H9 (cell line): ENCODE measurements around the gene DGLUCY. TPM values are rescaled to one million over a fixed set of nuclear protein-coding genes. Genes with fewer than 3 reads are reported as not detected.

Experiments used
- DNase-seq: peaks from one replicate; pipeline ENCODE4 v3.0.0-alpha.2; 2017
- H2AFZ ChIP-seq: one replicate; pipeline ENCODE4 v1.6.1; 2013; ENCODE audit warnings: mild to moderate bottlenecking, low read length, control low read depth, moderate library complexity
- H2AK5ac ChIP-seq: 2 replicates; pipeline ENCODE4 v1.6.1; 2013; ENCODE audit warnings: low read length, control low read depth, mixed read lengths; ENCODE audit not compliant: insufficient read length
- H2BK120ac ChIP-seq: one replicate; pipeline ENCODE4 v1.6.1; 2013; ENCODE audit warnings: low read depth, mild to moderate bottlenecking, low read length, control low read depth, inconsistent platforms; ENCODE audit not compliant: poor library complexity, severe bottlenecking
- H2BK12ac ChIP-seq: 2 replicates; pipeline ENCODE4 v1.6.1; 2013; ENCODE audit warnings: low read length, control low read depth, mixed read lengths, low read depth; ENCODE audit not compliant: insufficient read length
- H2BK15ac ChIP-seq: 2 replicates; pipeline ENCODE4 v1.6.1; 2013; ENCODE audit warnings: low read depth, low read length, control low read depth
- H2BK20ac ChIP-seq: one replicate; pipeline ENCODE4 v1.6.1; 2013; ENCODE audit warnings: low read depth, mild to moderate bottlenecking, low read length, control low read depth, inconsistent platforms; ENCODE audit not compliant: poor library complexity, severe bottlenecking
- H2BK5ac ChIP-seq: 2 replicates; pipeline ENCODE4 v1.6.1; 2013; ENCODE audit warnings: low read length, control low read depth, mixed read lengths; ENCODE audit not compliant: insufficient read length
- H3K14ac ChIP-seq: 2 replicates; pipeline ENCODE4 v1.6.1; 2013; ENCODE audit warnings: low read length, control low read depth; ENCODE audit not compliant: insufficient read depth
- H3K18ac ChIP-seq: 2 replicates; pipeline ENCODE4 v1.6.1; 2013; ENCODE audit warnings: low read depth, mild to moderate bottlenecking, mixed read lengths, low read length, control low read depth; ENCODE audit not compliant: insufficient read length
- H3K23ac ChIP-seq: 2 replicates; pipeline ENCODE4 v1.6.1; 2013; ENCODE audit warnings: low read length, control low read depth, mixed read lengths, low read depth; ENCODE audit not compliant: insufficient read length
- H3K23me2 ChIP-seq: 2 replicates; pipeline ENCODE4 v1.6.1; 2013; ENCODE audit warnings: low read depth, mild to moderate bottlenecking, mixed read lengths, low read length, control low read depth; ENCODE audit not compliant: insufficient read length, poor library complexity, severe bottlenecking
- H3K27ac ChIP-seq: 2 replicates; pipeline ENCODE4 v1.5.1; 2013; ENCODE audit warnings: low read length, control low read depth, mixed read lengths, low read depth; ENCODE audit not compliant: insufficient read length
- H3K27me3 ChIP-seq: 2 replicates; pipeline ENCODE4 v1.6.1; 2013; ENCODE audit warnings: low read length, control low read depth, inconsistent platforms; ENCODE audit not compliant: insufficient read depth
- H3K4ac ChIP-seq: 2 replicates; pipeline ENCODE4 v1.6.1; 2013; ENCODE audit warnings: low read depth, mild to moderate bottlenecking, control low read depth, inconsistent platforms, low read length, moderate library complexity
- H3K4me1 ChIP-seq: 2 replicates; pipeline ENCODE4 v1.6.1; 2013; ENCODE audit warnings: low read length, control low read depth, inconsistent platforms; ENCODE audit not compliant: insufficient read depth
- H3K4me2 ChIP-seq: 2 replicates; pipeline ENCODE4 v1.6.1; 2013; ENCODE audit warnings: low read length, control low read depth, mixed read lengths; ENCODE audit not compliant: insufficient read length, insufficient read depth
- H3K56ac ChIP-seq: 2 replicates; pipeline ENCODE4 v1.6.1; 2013; ENCODE audit warnings: low read depth, mild to moderate bottlenecking, mixed read lengths, low read length, control low read depth; ENCODE audit not compliant: insufficient read length
- H3K79me1 ChIP-seq: 2 replicates; pipeline ENCODE4 v1.6.1; 2013; ENCODE audit warnings: low read depth, mild to moderate bottlenecking, moderate library complexity, low read length, control low read depth, inconsistent platforms; ENCODE audit not compliant: insufficient read depth, poor library complexity, severe bottlenecking
- H3K79me2 ChIP-seq: 2 replicates; pipeline ENCODE4 v1.6.1; 2013; ENCODE audit warnings: low read length, control low read depth, inconsistent platforms; ENCODE audit not compliant: insufficient read depth
- H3K9ac ChIP-seq: 2 replicates; pipeline ENCODE4 v1.6.1; 2013; ENCODE audit warnings: low read length, control low read depth, mixed read lengths; ENCODE audit not compliant: insufficient read length; ENCODE audit errors: extremely low read depth
- H3K9me3 ChIP-seq: one replicate; pipeline ENCODE4 v1.6.1; 2013; ENCODE audit warnings: low read depth, low read length, inconsistent platforms; ENCODE audit not compliant: control insufficient read depth
- H3T11ph ChIP-seq: one replicate; pipeline ENCODE4 v1.6.1; 2013; ENCODE audit warnings: mild to moderate bottlenecking, low read length, control low read depth, inconsistent platforms
- H4K20me1 ChIP-seq: one replicate; pipeline ENCODE4 v1.6.1; 2013; ENCODE audit not compliant: control insufficient read depth, insufficient read length, insufficient read depth
- H4K5ac ChIP-seq: 2 replicates; pipeline ENCODE4 v1.6.1; 2013; ENCODE audit warnings: low read depth, mild to moderate bottlenecking, mixed read lengths, low read length, control low read depth; ENCODE audit not compliant: insufficient read length
- H4K8ac ChIP-seq: replicated peaks from 2 replicates; pipeline ENCODE4 v1.6.1; 2013; ENCODE audit warnings: low read length, control low read depth, mixed read lengths, low read depth; ENCODE audit not compliant: insufficient read length
- H4K91ac ChIP-seq: 2 replicates; pipeline ENCODE4 v1.6.1; 2013; ENCODE audit warnings: low read depth, mild to moderate bottlenecking, moderate library complexity, mixed read lengths, low read length, control low read depth; ENCODE audit not compliant: insufficient read length
- H3K27ac Mint-ChIP-seq, 3 experiments: 2 replicates in 2 of 3; 3 replicates in 1 of 3; pipeline ENCODE4 v1.8.0; 2020 to 2021; ENCODE audit warnings: mixed read lengths in 3 of 3, mild to moderate bottlenecking in 1 of 3, moderate library complexity in 1 of 3
- H3K27me3 Mint-ChIP-seq: 2 replicates; pipeline ENCODE4 v1.8.0; 2021; ENCODE audit warnings: low read depth, mild to moderate bottlenecking, moderate library complexity, mixed read lengths
- H3K36me3 Mint-ChIP-seq, 3 experiments: 2 replicates in 2 of 3; 3 replicates in 1 of 3; pipeline ENCODE4 v1.8.0; 2020 to 2021; ENCODE audit warnings: low read depth in 3 of 3, mixed read lengths in 3 of 3; ENCODE audit not compliant: insufficient read depth in 1 of 3
- H3K4me1 Mint-ChIP-seq, 2 experiments: 2 replicates each; pipeline ENCODE4 v1.8.0; 2020; ENCODE audit warnings: mixed read lengths in 2 of 2
- H3K4me3 Mint-ChIP-seq, 2 experiments: 2 replicates in 1 of 2; 3 replicates in 1 of 2; pipeline ENCODE4 v1.8.0; 2020 to 2021; ENCODE audit warnings: mild to moderate bottlenecking in 2 of 2, mixed read lengths in 2 of 2, moderate library complexity in 1 of 2
- H3K9me3 Mint-ChIP-seq, 2 experiments: 2 replicates in 1 of 2; 3 replicates in 1 of 2; pipeline ENCODE4 v1.8.0; 2020; ENCODE audit warnings: mild to moderate bottlenecking in 2 of 2, mixed read lengths in 2 of 2, moderate library complexity in 1 of 2
- CTCF ChIP-seq: fragments of 200-600 bp; sonication (generic); conservative IDR thresholded peaks from 3 replicates; pipeline ENCODE4 v1.8.0; 2021; ENCODE audit warnings: antibody characterized with exemption, mild to moderate bottlenecking
- WGBS: extraction: QIAGEN DNeasy Blood & Tissue Kit; methylation state at CpG from one replicate; pipeline ENCODE4 v1.1.7; 2013; ENCODE audit warnings: missing lambda C conversion rate, low lambda C conversion rate, mixed read lengths; ENCODE audit not compliant: insufficient read length; ENCODE audit errors: extremely low coverage; 5-methylcytosine and 5-hydroxymethylcytosine counted together
- total RNA-seq: library from RNA; stranded (reverse); gene quantifications from 2 replicates; pipeline ENCODE4 v1.2.1, GENCODE V29; 2021

Gene DGLUCY
- total RNA-seq, 1 experiment from 2014 or later: 29.6 TPM

GRCh38 chr14:91267965-91268437, 154.1 kb downstream of the DGLUCY start:
- no peak for DNase-seq
- Histone ChIP-seq H4K8ac (no peak overlapping the region), H2AFZ (no peak overlapping the region), H4K91ac (no peak overlapping the region), H2BK5ac (no peak overlapping the region), H3K79me2 (no peaks in the 10 kb centered on the region), H3K23ac (no peak overlapping the region), H3K9me3 (no peaks in the 10 kb centered on the region), H3T11ph (no peak overlapping the region), H3K27ac (no peak overlapping the region), H2BK20ac (no peak overlapping the region), H4K5ac (no peak overlapping the region), H2BK12ac (no peak overlapping the region), H4K20me1 (no peaks in the 10 kb centered on the region), H2AK5ac (no peak overlapping the region), H3K14ac (no peak overlapping the region), H3K4ac (no peak overlapping the region), H3K79me1 (no peaks in the 10 kb centered on the region), H3K4me2 (no peak overlapping the region), H3K23me2 (peaks cover 16% of the 10 kb centered on the region), H3K4me1 (no peaks in the 10 kb centered on the region), H2BK15ac (no peak overlapping the region), H3K27me3 (peaks cover 3% of the 10 kb centered on the region; the same call in 1 of the 2 replicates), H3K56ac (no peak overlapping the region), H3K9ac (no peak overlapping the region), H3K18ac (no peak overlapping the region), H2BK120ac (no peak overlapping the region)
- WGBS: no CpG with 5 or more reads among the region's 7 CpGs
- peaks cover 10 to 24% of the 10 kb centered on the region in 2 experiments for H3K4me1 Mint-ChIP-seq
- no peak for TF ChIP-seq CTCF
- no peak overlapping the region for H3K4me3 Mint-ChIP-seq
- H3K36me3 Mint-ChIP-seq: peaks cover 3 to 5% (median 4%) of the 10 kb centered on the region in 3 experiments; a peak in 6 of 7 replicates
- no peaks in the 10 kb centered on the region for H3K9me3 Mint-ChIP-seq
- peaks cover 28% of the 10 kb centered on the region for H3K27me3 Mint-ChIP-seq
- H3K27ac Mint-ChIP-seq: no peak overlapping the region
